GM19239 (cell line): Measurements from ENCODE around the gene STK40.

Experiments
- DNase-seq: peaks from one replicate; pipeline ENCODE4 v3.0.0; 2011; ENCODE audit warnings: low spot score; ENCODE audit not compliant: insufficient read length
- FAIRE-seq: peaks from 2 replicates; lab custom pipeline; 2011; peaks lifted over from hg19 to GRCh38; lab: Jason Lieb, UNC

The STK40 gene

GRCh38 chr1:36349839-36350238 lies 35.9 kb downstream of the STK40 start:
- no peak for DNase-seq
- no peak for FAIRE-seq

- peak; percentile 70 for DNase-seq
- FAIRE-seq, result peak; percentile 97
Observed at GRCh38 chr1:36349241-36349671, 36.5 kb downstream of the STK40 start.

GRCh38 chr1:36346741-36347370 lies 38.9 kb downstream of the STK40 start:
- FAIRE-seq (no peak), DNase-seq (no peak)

GRCh38 chr1:36345353-36345752 lies 40.4 kb downstream of the STK40 start:
- DNase-seq, result no peak
- no peak for FAIRE-seq

- DNase-seq, result no peak
- no peak for FAIRE-seq
Observed at GRCh38 chr1:36344395-36344680, 41.4 kb downstream of the STK40 start.

GRCh38 chr1:36343651-36344394 lies 41.9 kb downstream of the STK40 start:
- FAIRE-seq (no peak), DNase-seq (no peak)

- FAIRE-seq (peak; percentile 56), DNase-seq (no peak)
Observed at GRCh38 chr1:36342426-36343185, 43.1 kb downstream of the STK40 start.

- FAIRE-seq, result no peak
- DNase-seq, result no peak
Observed at GRCh38 chr1:36341626-36342320, 44.0 kb downstream of the STK40 start.

- no peak for FAIRE-seq
- DNase-seq, result no peak
Observed at GRCh38 chr1:36339615-36340014, 46.1 kb downstream of the STK40 start.

- DNase-seq (no peak), FAIRE-seq (no peak)
Observed at GRCh38 chr1:36339215-36339614, 46.5 kb downstream of the STK40 start.

- FAIRE-seq, result no peak
- no peak for DNase-seq
Observed at GRCh38 chr1:36337830-36338229, 47.9 kb downstream of the STK40 start.

- no peak for DNase-seq
- FAIRE-seq, result no peak
Observed at GRCh38 chr1:36330940-36331339, 54.8 kb downstream of the STK40 start.

GRCh38 chr1:36329817-36330216 lies 55.9 kb downstream of the STK40 start:
- FAIRE-seq (no peak), DNase-seq (no peak)

- DNase-seq (no peak), FAIRE-seq (no peak)
Observed at GRCh38 chr1:36328713-36329112, 57.0 kb downstream of the STK40 start.

- DNase-seq (no peak), FAIRE-seq (no peak)
Observed at GRCh38 chr1:36328088-36328480, 57.6 kb downstream of the STK40 start.

- DNase-seq, result no peak
- FAIRE-seq, result no peak
Observed at GRCh38 chr1:36327421-36328087, 58.2 kb downstream of the STK40 start.

- FAIRE-seq (no peak), DNase-seq (no peak)
Observed at GRCh38 chr1:36326499-36326898, 59.2 kb downstream of the STK40 start.

GRCh38 chr1:36324353-36324703 lies 61.4 kb downstream of the STK40 start:
- FAIRE-seq, result no peak

GRCh38 chr1:36323636-36324352 lies 61.9 kb downstream of the STK40 start, which contains the start of gene EVA1B:
EVA1B (minus strand) TSS chr1:36323645; CDS start chr1:36323037, 608 bp downstream.
- DNase-seq, result no peak
- peak; percentile 83 for FAIRE-seq

More at GRCh38 chr1:36324353-36324703, 61.4 kb downstream of the STK40 start:
- no peak for DNase-seq
